ENCODE data around the gene TLK2.

DNA sequence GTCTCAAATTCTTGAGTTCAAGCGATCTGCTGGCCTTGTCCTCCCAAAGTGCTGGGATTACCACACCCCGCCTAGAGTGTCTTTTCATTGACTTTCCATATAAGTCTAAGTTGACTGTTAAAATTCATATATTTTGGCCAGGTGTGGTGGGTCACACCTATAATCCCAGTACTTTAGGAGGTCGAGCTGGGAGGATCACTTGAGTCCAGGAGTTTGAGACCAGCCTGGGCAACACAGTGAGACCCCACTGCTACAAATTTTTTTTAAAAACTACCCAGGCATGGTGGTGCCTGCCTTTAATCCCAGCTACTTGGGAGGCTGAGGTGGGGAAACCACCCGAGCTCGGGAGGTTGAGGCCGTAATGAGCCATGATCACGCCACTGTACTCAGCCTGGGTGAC lies 127.0 kb downstream of the TLK2 start:
- TF ChIP-seq, protein P1, sequence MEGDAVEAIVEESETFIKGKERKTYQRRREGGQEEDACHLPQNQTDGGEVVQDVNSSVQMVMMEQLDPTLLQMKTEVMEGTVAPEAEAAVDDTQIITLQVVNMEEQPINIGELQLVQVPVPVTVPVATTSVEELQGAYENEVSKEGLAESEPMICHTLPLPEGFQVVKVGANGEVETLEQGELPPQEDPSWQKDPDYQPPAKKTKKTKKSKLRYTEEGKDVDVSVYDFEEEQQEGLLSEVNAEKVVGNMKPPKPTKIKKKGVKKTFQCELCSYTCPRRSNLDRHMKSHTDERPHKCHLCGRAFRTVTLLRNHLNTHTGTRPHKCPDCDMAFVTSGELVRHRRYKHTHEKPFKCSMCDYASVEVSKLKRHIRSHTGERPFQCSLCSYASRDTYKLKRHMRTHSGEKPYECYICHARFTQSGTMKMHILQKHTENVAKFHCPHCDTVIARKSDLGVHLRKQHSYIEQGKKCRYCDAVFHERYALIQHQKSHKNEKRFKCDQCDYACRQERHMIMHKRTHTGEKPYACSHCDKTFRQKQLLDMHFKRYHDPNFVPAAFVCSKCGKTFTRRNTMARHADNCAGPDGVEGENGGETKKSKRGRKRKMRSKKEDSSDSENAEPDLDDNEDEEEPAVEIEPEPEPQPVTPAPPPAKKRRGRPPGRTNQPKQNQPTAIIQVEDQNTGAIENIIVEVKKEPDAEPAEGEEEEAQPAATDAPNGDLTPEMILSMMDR (IDR thresholded peaks at IDR 0.05), result no peak
- TF ChIP-seq POLR2A (IDR thresholded peaks at IDR 0.05), result no peak
